ENCODE data around the gene CARD8.

The CARD8 gene

DNA sequence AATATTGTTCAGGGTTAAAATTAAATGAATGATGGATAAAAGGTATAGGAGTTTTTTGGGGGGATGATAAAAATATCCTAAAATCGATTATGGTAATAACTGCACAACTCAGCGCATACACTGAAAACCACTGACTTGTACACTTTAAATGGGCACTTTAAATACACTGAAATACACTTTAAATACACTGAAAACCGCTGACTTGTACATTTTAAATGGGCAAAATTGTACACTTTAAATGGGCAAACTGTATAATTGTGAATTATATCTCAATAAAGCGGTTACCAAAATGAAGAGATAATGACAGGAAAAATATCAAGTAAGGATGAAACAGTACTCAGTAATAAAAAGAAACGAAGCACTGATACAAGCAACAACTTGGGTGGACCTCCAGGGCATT is 87.0 kb downstream of the CARD8 start:
- TF ChIP-seq CTCF (IDR thresholded peaks at IDR 0.05), result no peak
- H3K4me1 ChIP-seq, result peaks cover 0 to 19% (median 17%) of the 10 kb centered on the region in 4 donors
- H3K9me3 ChIP-seq, result no peaks in the 10 kb centered on the region
- no peaks in the 10 kb centered on the region for H3K27me3 ChIP-seq
- peaks cover 0 to 16% (median 9%) of the 10 kb centered on the region in 3 donors for H3K36me3 ChIP-seq
- DNase-seq, result no peak
- H3K27ac ChIP-seq, result no peak overlapping the region
- intact Hi-C loops (cut with DNase I; ENCODE audit: low total_unique reads), result no loop called here
- no peak overlapping the region for H3K4me3 ChIP-seq

- no peak overlapping the region for H3K4me3 ChIP-seq
- peaks cover 0 to 56% (median 9%) of the 10 kb centered on the region in 3 donors for H3K36me3 ChIP-seq
- intact Hi-C loops (cut with DNase I; ENCODE audit: low total_unique reads), result no loop called here
- H3K9me3 ChIP-seq, result no peaks in the 10 kb centered on the region
- H3K27me3 ChIP-seq, result no peaks in the 10 kb centered on the region
- no peak for TF ChIP-seq CTCF (IDR thresholded peaks at IDR 0.05)
- H3K4me1 ChIP-seq, result no peaks in the 10 kb centered on the region
- DNase-seq, result no peak
- H3K27ac ChIP-seq, result no peak overlapping the region
Measured at GRCh38 chr19:48158210-48158790, 97.4 kb downstream of the CARD8 start.

All from tibial artery (tissue), 4 donors.